NB4 (cell line): Measurements from ENCODE around the gene COL16A1.

ENCODE experiments used
- CTCF ChIP-seq: IDR thresholded peaks from one replicate; pipeline ENCODE4 v1.5.1; 2012; ENCODE audit warnings: low read depth, low read length
- POLR2A ChIP-seq: IDR thresholded peaks from 2 replicates; pipeline ENCODE4 v1.6.1; 2011; ENCODE audit warnings: mild to moderate bottlenecking; ENCODE audit not compliant: insufficient read length; ENCODE audit errors: extremely low read depth

GRCh38 chr1:31703431-31704270 lies at the start of gene COL16A1:
- TF ChIP-seq CTCF (no peak), POLR2A (no peak)
